ENCODE results near the gene ARFGAP1. TPM values are rescaled to one million over a fixed set of nuclear protein-coding genes. Genes with fewer than 3 reads are reported as not detected.

Gene ARFGAP1
- polyA plus RNA-seq, 1 experiment: 76.5 TPM

DNA sequence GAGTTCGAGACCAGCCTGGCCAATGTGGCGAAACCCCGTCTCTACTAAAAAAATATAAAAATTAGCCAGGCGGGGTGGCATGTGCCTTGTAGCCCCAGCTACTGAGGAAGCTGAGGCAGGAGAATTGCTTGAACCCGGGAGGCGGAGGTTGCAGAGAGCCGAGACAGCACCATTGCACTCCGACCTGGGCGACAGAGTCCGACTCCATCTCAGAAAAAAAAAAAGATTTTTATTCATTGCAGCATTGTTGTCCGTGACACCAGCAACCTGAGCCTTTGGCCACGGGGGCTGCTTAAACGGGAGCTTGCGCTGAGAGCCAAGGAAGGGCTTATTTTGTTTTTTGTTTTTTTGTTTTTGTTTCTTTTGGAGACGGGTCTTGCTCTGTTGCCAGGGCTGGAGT is 7.3 kb downstream of the ARFGAP1 start:
- no peak for DNase-seq (ENCODE audit: low read depth)
- CTCF ChIA-PET: interaction anchor here (0.7 to 1.1 kb wide), 4 partner anchors 14 to 55 kb away, joined by 3 to 8 read pairs (median 4); no protein-coding TSS in a partner anchor
- TF ChIP-seq, protein P1, sequence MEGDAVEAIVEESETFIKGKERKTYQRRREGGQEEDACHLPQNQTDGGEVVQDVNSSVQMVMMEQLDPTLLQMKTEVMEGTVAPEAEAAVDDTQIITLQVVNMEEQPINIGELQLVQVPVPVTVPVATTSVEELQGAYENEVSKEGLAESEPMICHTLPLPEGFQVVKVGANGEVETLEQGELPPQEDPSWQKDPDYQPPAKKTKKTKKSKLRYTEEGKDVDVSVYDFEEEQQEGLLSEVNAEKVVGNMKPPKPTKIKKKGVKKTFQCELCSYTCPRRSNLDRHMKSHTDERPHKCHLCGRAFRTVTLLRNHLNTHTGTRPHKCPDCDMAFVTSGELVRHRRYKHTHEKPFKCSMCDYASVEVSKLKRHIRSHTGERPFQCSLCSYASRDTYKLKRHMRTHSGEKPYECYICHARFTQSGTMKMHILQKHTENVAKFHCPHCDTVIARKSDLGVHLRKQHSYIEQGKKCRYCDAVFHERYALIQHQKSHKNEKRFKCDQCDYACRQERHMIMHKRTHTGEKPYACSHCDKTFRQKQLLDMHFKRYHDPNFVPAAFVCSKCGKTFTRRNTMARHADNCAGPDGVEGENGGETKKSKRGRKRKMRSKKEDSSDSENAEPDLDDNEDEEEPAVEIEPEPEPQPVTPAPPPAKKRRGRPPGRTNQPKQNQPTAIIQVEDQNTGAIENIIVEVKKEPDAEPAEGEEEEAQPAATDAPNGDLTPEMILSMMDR (IDR thresholded peaks at IDR 0.05; ENCODE audit: insufficient read depth, low read depth, low read length): no peak
- H3K27me3 ChIP-seq (ENCODE audit: control insufficient read depth, insufficient read depth, low read length): no peaks in the 10 kb centered on the region
- POLR2A ChIA-PET: no interaction called here
- peaks cover 65% of the 10 kb centered on the region for H3K36me3 ChIP-seq (ENCODE audit: control insufficient read depth, insufficient read depth, low read length)
- no peak overlapping the region for H3K4me3 ChIP-seq (ENCODE audit: low read depth, low read length)

DNA sequence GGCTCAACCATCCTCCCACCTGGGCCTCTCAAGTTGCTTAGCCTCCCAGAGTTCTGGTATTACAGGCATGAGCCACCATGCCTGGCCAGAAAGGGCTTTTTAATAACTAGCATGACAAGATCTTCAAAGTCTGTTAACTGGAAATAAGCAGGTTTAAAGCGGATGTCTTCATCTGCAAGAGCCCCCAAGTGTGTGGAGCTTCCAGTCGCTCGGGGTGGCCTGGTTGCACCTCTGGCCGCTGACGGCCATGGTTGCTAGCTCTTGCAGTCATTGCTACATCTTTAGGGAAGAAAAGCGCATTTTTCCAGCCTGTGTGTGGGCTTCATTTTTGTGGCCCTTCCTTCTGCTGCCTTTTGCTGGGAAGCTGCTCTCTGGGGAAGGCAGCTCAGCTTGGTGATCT is 7.8 kb downstream of the ARFGAP1 start:
- Histone ChIP-seq H3K4me3 (ENCODE audit: low read depth, low read length) (no peak overlapping the region), H3K36me3 (ENCODE audit: control insufficient read depth, insufficient read depth, low read length) (peaks cover 69% of the 10 kb centered on the region), H3K27me3 (ENCODE audit: control insufficient read depth, insufficient read depth, low read length) (no peaks in the 10 kb centered on the region)
- POLR2A ChIA-PET: no interaction called here
- CTCF ChIA-PET: interaction anchor here (0.7 to 2.4 kb wide), 4 partner anchors 10 to 50 kb away, joined by 3 to 8 read pairs (median 6); no protein-coding TSS in a partner anchor
- no peak for DNase-seq (ENCODE audit: low read depth)
- TF ChIP-seq, protein P1 (IDR thresholded peaks at IDR 0.05; ENCODE audit: insufficient read depth, low read depth, low read length): no peak

DNA sequence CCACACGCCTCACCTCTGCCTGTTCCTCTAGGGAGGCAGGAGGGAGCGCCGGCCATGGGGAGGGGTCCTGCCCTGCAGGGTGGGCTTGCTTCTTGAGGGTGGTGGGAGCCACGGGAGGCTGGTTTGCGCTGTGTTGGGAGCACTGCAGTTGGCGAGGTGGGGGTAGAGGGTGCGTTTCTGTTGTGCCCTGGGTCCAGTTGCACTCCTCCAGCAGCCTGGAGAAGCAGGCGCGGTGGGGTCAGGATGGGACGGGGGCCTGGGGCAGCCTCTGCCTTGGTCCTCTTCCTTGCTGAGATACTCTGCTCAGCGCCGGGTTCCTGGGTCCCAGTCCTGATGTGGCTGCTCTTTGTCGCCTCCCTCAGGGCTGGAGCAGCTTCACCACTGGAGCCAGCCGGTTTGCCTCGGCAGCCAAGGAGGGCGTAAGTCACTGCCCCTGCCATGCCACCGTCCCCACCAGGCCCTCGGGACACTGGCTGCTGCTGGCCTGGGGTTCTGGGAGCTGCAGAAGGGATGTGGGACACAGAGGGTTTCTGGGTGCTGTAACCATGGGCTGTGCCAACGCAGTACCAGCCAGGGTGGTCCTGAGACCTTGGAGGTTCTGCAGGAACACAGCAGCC is 8.4 kb downstream of the ARFGAP1 start:
- POLR2A ChIA-PET: no interaction called here
- CTCF ChIA-PET: interaction anchor here (0.8 to 2.4 kb wide), 6 partner anchors 10 to 59 kb away, joined by 3 to 8 read pairs (median 4); no protein-coding TSS in a partner anchor
- TF ChIP-seq, protein P1 (IDR thresholded peaks at IDR 0.05; ENCODE audit: insufficient read depth, low read depth, low read length): peak; percentile 29; the same call in 1 of the 2 replicates
- no peak for DNase-seq (ENCODE audit: low read depth)
- Histone ChIP-seq H3K36me3 (ENCODE audit: control insufficient read depth, insufficient read depth, low read length) (peaks cover 76% of the 10 kb centered on the region), H3K4me3 (ENCODE audit: low read depth, low read length) (no peak overlapping the region), H3K27me3 (ENCODE audit: control insufficient read depth, insufficient read depth, low read length) (no peaks in the 10 kb centered on the region)

DNA sequence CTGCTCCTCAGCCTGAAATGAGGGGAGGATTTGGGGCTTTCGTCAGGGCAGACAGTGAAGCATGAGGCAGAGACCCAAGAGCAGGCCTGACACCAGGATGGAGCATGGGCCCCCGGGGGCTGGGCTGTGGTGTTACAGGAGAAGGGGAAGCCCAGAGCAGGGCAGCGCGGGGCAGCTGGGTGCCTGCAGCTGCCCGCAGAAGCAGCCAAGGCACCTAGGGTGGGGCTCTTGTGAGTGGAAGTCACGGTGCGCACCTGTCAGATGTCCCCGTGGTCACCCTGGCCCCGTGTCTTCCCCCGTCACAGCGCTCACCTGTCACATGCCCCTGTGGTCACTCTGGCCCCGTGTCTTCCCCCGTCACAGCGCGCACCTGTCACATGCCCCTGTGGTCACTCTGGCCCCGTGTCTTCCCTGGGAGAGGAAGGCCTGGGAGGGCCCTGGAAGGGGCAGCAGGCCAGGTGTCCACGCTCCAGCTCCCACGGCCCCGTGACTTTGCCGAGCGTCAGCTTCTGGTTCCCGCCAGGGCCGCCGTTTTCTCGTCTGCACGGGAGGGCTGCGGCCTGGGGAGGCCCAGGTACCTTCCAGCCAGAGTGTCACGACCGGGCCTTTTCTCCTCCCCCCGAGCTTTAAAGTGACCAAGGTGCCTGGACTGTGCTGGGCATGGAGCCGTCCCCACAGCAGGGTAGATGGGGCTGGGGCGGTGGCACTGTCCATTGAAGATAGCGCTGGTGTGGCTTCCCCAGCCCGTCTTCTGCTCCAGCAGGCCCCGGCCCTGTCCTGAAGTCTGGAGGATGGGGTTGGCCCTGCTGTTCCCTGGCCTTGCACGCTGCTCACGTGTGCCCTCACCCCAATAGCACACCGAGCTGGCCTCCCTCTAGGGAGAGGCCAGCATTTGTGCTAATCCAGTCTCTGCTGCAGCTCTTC is 9.4 kb downstream of the ARFGAP1 start:
- TF ChIP-seq, protein P1 (IDR thresholded peaks at IDR 0.05; ENCODE audit: insufficient read depth, low read depth, low read length): no peak
- ChIA-PET POLR2A (no interaction called here), CTCF (interaction anchor here (1.1 to 2.4 kb wide), 5 partner anchors 9 to 60 kb away, joined by 3 to 8 read pairs (median 7); no protein-coding TSS in a partner anchor)
- H3K4me3 ChIP-seq (ENCODE audit: low read depth, low read length): no peak overlapping the region
- H3K27me3 ChIP-seq (ENCODE audit: control insufficient read depth, insufficient read depth, low read length): no peaks in the 10 kb centered on the region
- peaks cover 77% of the 10 kb centered on the region for H3K36me3 ChIP-seq (ENCODE audit: control insufficient read depth, insufficient read depth, low read length)
- no peak for DNase-seq (ENCODE audit: low read depth)

DNA sequence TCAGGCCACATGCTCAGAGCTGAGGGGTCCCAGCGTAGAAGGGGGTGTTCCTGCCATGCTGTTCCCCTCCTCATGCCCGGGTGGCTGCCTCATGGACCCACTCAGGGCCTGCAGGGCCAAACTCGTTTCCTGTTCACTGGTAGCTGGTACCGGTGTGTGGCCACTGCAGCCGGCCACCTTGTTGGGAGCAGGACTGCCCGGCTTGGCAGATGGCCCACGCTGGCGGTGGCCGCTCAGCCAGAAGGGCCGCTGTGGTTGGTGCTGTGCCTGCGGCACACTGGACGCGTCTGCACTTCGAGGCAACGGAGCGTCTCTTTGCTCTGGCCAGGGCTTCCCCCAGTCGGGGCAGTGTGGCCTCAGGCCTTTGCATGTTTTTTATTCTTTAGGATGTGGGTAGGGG is 10.3 kb downstream of the ARFGAP1 start:
- ChIA-PET POLR2A (no interaction called here), CTCF (interaction anchor here (1.7 to 1.9 kb wide), 2 partner anchors 8 to 59 kb away, joined by 7 to 8 read pairs; no protein-coding TSS in a partner anchor)
- no peak for DNase-seq (ENCODE audit: low read depth)
- Histone ChIP-seq H3K36me3 (ENCODE audit: control insufficient read depth, insufficient read depth, low read length) (peaks cover 70% of the 10 kb centered on the region), H3K4me3 (ENCODE audit: low read depth, low read length) (no peak overlapping the region), H3K27me3 (ENCODE audit: control insufficient read depth, insufficient read depth, low read length) (no peaks in the 10 kb centered on the region)
- TF ChIP-seq, protein P1 (IDR thresholded peaks at IDR 0.05; ENCODE audit: insufficient read depth, low read depth, low read length): no peak

Data from BJ (cell line).